ENCODE data around the gene NSMCE1.

Gene NSMCE1

DNA sequence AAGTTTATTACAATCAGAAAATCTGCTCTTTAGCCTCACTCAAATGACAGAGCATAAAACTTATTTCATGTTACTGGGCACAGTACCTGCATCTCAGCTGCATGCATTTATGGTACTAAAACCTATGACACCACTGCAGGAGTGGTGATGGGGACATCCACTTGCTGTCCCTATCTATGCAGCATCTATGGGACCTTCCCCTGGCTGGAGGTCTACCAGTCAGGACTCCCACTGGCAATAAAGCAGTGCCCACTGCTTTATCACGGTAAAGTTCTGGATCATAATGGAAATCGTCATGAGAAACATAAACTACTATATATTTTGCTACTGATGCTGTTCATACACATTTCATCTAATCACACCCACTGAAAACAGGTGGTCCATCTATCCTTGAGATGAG is 26.2 kb downstream of the NSMCE1 start:
- no peak for DNase-seq

DNA sequence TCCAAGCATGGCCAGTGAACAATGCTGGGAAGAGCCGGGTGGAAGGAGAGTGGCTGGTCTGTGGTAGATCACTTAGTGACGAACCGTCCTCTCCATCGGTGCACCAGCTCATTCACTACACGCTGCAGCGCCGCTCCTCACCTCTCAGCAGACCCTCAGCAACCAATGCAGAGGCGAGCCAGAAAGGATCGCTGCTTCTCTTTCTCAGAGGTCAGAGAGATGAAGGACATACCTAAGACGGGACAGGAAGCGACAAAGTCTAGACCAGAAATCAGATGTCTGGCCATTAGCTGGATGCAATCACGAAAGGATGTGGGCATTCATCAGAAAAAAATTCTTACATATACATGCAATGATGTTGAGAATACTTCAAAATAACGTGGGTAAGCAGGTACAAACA is 26.9 kb downstream of the NSMCE1 start:
- no peak for DNase-seq

DNA sequence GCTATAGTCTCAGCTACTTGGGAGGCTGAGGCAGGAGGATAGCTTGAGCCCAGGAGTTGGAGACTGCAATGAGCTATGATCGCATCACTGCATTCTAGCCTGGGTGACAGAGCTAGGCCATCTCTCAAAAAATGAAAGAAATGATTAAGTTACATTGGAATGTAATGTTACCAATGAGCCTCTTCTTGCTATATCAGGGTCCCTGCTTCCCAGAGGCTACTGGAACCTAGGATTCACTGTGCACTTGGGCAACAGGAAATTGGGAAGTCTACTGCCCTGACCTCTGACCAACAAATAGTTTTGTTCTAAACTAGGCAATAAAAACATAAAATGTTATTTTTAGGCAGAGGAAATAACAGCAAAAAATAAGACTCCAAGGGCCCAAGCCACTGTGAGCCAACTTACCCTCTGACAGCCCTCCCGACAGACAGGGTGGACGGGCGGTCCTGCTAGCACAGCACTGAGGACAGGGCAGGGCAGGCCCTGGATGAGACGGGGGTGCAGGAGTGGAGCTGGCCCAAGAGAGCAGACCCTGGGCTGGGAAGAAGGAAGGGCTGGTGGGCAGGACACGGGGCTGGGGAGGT is 27.5 kb downstream of the NSMCE1 start:
- no peak for DNase-seq

DNA sequence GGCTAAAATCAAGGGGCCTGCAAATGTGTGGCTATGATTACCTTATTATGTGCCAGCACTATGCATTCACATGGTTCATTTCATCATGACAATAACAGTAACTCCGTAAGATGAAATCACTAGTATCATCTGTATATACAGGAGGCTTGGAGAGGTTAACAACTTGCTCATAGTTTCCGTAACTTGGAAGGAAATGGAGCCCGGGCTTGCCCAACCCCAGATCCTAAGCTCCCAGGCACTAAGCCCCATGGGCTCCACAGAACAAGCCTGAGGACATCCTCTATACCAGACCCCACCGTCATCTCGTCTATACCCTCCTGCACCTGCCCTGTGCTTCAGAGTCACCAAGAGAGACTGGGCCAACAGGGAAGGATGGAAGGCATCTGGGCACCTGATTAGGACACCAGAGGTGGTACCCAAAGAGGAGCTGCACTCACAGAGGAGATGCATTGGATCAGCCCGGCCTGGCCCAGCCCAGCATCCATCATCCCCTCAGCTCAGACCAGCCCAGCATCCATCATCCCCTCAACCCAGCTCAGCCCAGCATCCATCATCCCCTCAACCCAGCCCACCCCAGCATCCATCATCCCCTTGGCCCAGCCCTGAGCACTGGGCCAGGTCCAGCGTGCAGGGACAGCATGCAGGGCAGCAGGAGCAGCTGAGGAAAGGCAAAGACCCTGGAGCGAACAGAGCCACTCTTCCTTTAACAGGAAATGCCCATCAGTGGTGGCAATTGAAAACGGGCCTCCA is 28.5 kb downstream of the NSMCE1 start:
- no peak for DNase-seq

DNA sequence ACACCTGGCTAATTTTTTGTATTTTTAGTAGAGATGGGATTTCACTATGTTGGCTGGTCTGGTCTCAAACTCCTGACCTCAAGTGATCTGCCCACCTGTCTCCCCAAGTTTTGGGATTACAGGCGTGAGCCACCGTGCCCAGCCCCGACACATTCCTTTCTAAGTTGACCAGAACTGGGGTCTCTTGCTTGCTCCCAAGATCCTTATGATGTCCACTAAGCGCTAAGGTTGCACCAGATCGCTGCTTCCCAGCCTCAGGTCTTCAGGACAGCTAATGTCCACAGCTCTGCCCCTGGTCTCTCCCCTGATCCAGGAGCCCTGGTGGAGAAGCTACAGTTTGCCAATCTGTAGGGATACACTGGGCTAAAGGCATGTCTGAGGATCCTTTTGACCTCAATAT is 29.5 kb downstream of the NSMCE1 start:
- no peak for DNase-seq

DNA sequence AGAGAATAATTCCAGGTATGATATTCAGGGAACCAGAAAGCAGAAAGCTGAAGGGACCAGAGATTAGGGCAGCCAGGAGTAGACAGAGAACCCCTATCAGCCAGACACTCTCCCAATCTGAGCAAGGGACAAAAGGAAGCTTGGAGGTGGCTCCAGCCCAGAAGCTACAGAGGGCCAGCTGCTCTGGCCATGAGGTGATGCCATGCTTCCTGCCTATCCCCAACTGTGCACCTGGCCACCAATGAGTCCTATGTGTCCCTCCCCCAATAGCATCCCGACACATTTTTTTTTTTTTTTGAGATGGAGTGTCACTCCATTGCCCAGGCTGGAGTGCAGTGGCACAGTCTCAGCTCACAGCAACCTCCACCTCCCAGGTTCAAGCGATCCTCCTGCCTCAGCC is 30.0 kb downstream of the NSMCE1 start:
- no peak for DNase-seq

DNA sequence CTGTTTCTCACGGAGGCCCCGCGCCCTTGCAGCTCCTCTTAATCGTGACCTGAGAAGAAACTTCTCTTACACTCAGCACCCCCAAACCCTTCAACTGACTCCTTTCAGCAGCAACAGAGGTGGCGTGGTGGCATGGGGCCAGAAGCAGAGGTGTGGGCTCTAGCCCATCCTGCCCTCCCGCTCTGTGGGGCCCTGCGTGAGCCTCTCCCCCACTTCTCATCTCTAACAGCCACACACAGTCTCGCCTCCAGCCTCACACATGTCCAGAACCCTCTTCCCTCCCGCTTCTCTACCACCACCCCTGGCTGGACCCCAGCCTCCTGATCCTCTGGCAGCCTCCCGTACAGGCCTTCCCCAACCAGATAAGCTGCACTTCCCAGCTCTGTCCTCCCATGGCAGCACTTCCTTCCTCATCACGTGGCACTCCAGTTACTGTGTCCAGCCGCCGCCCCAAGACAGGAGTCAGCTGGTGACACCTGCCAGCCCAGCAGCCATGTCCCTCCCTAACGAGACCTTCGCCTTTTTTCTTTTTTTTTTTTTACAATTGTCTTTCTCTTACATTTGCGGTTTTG is 30.5 kb downstream of the NSMCE1 start:
- DNase-seq, result peak; percentile 55

DNA sequence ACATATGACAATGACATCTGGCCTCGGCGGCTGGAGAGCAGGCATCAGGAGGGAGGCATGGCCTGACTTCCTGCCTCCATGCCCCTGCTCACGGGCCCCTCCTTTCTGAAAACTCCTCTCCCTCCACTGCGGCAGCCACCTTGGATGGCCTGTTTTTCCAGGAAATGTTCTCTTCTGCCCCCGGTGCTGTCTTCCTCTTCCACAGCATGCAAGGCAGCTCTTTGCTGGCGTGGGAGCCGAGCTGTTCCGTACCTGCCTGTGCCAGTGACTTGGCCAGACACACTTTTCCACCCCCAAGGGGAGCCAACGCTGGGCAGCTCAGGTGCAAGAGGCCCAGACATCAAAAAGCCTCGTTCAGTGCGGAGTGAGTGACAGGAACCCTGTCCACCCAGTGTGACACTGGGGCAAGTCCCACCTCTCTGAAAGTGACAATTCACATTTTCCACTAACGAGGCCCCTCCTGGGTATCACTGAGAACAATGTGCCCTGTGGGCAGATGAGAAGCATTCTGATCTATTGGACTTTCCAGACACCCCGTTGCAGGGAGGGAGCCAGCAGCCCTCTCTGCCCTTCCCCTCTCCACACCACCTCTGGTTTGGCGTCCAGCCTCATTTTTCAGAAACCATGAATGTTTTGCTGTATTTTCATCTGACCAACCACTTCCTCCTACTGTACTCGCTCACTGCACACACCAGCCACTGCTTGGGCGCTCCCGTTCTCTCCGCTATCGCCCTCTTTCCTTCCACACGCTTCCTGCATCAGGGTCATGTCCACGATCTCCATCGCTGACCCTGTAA is 31.2 kb downstream of the NSMCE1 start:
- peak; percentile 88 for DNase-seq

DNA sequence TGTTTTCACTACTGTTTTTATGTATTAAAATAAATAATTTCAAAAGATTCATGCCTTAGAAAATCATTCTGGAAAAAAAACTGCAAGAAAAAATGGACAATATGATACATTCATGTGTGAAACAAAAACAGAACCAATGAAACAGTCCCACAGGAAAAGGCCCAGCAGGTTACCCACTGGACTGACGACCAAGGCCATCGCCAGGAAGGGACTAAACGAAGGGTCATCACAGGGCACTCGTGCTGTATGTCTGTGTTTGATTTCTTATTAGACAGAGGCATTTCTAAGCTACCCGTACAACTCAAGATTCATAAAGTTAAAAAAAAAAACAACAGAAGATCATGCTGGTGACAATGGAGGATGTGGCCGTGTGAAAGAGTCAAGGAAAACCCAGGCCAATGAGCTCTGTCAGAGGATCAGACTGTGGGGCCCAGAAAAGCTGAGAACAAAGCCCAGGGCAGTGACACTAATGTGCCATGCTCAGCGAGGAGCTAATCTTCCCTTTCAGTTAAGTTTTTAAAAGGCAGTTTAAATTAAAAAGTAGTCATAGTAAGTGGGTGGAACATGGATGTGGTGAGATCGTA is 31.8 kb downstream of the NSMCE1 start:
- no peak for DNase-seq

DNA sequence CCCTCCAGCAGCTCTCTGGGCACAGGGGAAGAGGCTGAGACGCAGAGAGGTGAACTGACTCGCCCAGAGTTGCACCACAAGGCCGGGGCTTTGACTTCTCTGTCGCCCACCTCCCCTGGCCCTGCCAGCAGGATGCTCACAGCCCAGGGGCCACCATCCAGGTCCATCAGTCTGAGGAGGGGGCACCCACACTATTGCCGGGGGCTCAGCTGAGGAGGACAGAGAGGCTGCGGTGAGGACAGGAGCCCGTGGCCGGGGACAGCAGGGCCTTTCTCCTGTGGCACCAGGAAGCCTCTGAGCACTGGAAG is 32.7 kb downstream of the NSMCE1 start:
- no peak for DNase-seq

DNA sequence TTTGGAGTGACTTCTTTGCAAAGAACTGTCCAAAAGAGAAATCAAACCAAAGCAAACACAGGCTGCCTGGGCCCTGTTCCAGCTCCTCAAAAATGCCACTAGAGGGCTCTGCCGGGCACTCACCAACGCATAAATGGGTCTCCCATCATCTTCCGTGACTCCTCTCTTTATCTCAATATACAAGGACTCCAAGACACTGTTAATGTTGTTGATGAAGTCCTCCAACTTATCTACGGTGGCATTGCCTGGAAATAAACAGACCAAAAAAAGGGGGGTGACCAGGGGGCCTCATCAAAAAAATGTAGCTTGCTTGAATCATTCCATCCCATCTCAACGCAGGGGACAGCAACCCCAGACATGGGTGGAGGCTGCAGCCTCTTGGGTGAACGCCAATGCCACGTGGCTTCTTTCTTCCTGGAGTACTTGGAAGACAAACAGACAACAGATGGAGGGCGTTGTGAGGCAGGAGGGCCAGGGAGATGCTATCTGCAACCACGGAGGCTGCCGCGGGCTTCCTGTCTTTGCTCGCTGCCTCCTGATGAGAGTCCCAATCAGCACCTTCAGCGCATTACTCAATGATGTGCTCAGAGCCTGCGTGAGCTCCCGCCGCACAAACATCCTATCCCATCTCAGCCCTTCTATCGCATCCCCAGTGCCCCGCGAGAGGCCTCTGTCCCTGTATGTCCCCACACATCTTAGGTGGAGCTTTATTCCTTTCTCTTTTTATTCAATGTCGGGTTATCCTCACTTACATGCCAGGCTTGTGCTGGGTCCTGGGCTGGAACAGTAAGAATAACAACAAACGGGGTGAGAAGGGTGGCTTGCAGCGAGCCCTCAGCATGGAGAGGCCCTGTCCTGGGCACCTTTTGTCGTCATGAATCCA is 33.3 kb downstream of the NSMCE1 start:
- peak; percentile 68 for DNase-seq

DNA sequence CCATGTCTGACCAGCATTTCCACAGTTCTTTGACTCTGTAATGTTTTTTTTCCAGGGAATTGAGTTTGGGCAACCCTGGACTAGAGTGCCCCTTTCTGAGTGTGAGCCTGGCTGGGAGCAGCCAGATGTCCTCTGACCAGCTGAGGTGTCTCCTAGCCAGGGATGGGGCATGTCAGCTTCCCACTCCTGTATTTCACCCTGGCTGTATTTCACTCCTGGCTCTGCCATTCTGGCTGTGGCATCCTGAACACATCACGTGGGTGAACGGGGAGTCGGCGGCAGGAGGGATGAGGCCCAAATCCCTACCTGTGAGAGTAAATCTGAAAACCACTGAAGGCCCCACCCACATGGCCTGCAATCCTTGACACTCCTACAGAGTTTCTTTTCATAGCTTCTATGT is 34.0 kb downstream of the NSMCE1 start:
- no peak for DNase-seq

DNA sequence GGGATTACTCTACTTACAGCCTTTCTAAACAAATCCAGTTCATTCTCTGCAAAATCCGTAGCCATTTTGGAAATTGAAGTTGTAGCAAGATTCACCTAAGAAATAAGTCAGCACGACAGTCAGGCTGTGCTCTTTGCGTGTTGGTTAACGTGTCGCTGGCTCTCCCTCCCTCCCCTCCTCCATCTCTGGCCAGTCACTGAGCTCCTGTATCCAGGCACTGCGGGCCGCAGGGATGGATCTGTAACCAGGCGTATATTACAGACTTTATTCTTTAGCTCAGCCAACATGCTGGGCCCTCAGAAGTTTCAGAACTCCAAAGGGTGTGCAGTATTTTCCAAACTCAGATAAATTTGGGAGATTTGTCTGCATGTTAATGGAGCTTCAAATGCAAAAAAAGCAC is 34.4 kb downstream of the NSMCE1 start:
- no peak for DNase-seq

DNA sequence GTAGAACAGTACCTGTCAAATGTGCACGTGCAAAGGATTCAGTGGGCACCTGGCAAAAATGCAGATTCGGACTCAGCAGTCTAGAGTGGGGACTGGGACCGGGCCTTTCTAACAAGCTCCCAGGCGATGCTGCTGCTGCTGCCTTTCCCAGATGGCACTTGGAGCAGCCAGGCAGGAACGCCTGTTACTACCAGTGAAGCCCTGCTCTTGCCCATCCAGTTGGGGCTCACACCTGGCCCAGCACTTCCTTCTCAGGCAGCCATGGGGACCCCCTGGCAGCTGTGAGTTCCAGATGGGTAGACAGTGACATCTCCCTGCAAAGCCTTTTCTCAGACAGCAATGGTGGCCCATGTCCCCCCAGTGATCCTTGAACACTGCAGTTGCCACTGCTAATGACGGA is 34.8 kb downstream of the NSMCE1 start:
- no peak for DNase-seq

DNA sequence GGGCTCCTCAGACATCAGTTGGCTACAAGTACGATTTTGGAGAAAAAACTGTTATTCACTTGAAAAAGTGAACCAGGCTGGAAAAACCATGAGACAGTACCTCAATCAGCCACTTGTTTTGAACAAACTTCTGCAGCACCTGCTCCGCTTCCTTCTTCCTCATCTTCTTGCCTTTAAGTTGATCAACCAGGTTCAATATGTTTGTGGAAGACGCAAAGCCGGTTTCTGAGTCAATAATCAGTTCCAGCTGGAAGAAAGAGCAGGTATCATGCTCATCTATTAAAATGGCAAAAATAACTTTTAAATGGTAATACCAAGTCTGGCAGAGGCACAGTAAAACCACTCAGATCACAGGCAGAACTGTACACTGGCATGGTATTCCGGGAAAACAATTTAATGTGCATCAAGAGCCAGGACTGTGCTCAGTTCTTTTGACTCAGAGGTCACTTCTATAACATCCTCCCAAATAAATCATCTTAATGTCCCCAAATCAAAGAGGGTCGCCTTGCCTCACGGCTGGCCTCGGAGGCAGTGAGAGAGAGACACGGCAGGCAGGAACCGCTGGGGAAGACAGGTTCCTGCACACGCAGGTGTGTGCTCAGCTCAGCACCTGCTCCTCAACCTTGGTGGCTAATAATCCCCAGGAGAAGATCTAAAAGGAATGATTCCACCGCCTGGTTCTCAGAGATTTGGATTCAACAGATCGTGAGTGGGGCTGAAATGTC is 35.5 kb downstream of the NSMCE1 start:
- DNase-seq, result no peak

DNA sequence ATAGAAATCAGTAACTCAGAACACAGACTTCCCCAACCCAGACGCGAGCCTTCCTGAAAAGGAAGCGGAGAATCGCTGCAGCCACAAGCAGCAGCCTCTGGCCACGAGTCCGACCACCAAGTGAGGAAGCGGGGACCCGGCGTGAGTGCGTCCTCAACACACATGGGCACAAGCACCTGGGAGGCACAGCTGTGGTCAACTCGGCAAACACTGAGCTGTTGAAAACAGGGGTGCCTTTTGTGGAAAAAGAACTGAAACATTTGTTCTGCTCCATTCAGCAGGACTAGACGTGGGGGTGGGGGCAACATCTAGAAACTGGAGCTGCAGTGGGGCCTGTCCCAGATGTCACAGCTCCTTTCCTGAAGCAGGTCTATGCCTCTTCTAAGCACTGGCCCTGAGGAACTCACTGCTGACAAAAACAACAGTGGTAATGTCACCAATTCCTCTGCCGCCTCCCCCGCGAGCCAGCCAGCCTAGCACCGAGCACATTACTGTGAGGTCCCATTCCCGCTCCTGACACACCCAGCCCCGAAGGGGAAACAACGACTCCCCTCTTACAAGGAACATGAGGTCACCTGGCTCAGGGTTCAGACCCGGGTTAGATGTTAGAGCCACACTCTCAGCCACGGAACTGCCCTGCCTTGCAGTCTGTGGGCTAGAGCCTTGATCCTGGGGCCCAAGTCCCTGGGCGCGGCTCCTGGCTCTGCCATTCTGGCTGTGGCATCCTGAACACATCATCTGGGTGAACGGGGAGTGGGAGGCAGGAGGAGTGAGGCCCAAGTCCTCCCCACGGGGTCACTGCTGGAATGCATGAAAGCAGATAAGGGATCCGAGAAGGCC is 36.3 kb downstream of the NSMCE1 start:
- peak; percentile 31 for DNase-seq

DNA sequence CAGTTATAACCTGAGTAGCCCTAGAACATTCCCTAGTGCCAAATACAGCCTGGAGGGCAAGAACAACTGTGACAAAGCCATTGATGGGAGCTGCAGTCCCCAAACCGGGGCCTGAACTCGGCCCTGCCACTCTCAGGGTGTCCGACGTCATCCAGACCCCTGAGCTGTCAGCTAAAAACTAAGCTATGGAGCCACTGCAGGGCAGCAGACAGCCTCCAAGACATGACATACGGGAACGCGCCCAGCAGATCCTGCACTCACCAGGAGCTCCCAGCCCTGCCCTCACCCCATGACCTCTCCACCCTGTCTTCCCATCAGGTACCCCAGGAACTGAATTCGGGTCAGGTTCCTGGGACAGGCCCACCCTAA is 36.9 kb downstream of the NSMCE1 start:
- DNase-seq, result no peak

DNA sequence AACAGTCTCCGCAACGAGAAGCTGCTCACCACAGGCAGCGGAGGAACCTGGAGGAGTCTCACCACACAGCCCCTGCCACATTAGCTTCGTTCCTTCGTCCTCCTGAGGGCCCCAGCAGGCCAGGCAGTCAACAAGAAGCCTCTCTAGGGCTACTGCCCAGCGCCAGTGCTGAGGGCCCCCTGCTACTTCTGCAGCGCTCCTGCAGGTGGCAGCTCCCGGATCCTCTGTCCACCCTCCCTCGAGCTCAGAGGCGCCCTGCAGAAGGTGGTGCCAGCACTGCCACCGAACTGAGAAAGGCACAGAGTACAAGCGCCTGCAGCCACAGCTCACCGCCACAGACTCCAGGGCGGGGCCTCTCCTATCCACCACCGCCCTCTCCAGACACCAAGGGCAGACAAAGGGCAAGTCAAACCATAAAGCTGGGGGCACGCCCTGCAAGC is 38.0 kb downstream of the NSMCE1 start:
- DNase-seq, result no peak

DNA sequence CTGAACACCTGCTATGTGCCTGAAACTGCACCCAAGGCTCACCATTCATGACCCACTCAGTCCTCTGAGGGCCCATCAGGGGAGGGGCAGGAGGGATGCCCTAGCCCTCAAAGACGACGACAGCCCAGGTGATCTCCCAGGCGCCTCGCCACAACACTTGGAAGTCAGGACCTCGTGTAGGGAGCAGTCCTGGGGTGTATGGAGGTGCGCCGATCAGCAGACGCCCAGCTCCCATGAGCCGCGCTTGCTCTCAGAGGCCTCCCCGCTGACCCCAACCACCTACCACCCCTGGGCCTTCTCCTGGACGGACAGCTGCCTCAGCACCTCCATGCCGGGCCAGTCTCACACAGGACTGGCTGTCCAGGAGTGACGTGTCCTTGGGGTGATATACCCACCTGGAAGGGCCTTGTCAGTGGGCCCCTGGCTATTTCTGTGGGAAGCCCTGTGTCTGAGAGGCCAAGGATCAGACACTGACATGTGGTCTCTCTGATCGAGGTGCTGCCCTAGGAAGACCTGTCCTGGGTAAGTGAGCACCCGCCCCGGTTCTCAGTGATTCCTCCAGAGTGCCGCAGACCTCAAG is 38.6 kb downstream of the NSMCE1 start:
- no peak for DNase-seq
